HG02870 (cell line): ENCODE results near the gene ZNF784.

ENCODE experiments used
- ATAC-seq: cut with Tn5 transposase; IDR thresholded peaks from one replicate; pipeline ENCODE4 v1.9.1; 2021; ENCODE audit warnings: mild to moderate bottlenecking, moderate library complexity; ENCODE audit not compliant: unreplicated experiment

Gene ZNF784

DNA sequence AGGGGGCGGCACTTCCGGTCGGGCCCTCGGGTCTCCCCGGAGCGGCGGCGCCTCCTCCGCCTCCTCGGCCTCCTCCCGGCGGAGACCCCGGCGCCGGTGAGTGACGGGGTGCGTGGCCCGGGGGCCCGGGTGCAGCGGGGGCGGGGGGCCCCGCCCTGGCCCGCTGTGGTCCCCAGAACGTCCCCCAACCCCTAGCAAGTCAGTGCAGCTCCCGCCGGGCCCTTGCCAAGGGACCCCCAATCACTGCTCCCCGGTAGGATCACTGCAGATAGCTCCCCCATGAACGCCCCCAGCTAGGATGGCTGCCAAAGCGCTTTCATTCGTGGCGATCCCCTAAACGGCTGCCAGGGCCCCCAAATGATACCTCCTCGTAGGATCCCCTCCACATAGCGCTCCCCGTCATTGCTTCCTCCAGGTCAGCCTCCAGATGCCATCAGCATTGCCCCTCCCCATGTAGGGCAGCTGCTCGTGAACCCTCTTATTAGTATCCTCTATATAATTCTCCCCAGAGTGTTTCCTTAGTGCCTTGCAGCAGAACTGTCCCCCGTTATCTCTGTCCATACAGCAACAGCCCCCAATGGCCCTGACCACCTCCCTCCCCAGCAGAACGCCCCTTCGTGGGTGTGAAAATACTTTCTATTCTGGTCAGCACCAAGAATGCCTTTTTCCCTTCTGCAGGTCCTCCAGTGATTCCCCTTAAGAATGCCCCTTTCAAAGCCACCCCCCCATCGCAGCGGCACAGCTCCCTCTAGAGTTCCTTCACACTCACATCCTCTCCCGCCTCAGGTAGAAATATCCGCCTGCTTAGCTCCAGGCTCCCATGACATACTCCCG, 18.5 kb downstream of the ZNF784 start, which contains the start of gene ZNF865:
TSS of gene ZNF865 (plus strand) at position 11 of the 834 bp plus-strand sequence. CDS start 7,972 bp downstream, outside the sequence.
- no peak for ATAC-seq

GRCh38 chr19:55605207-55605636, 19.1 kb downstream of the ZNF784 start:
- peak; percentile 75 for ATAC-seq

GRCh38 chr19:55603581-55604292, 20.6 kb downstream of the ZNF784 start:
- ATAC-seq, result no peak

DNA sequence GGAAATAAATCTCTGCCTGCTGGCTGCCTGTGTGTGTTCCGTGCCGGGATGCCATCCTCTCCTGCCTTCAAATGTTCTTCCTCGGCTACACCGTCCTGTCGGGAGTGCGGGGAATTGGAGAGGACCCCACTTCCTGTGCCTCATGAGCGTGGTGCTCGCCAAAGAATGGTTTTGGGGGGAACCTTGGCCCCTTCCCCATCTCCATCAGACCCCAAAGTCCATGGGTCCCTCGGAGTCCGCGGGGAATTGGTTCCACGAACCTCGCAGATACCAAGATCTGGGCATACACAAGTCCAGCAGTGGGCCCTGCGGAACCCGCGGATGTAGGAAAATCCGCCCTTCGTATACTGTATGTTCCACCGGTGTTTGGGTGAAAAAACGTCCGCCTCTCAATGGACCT, 21.3 kb downstream of the ZNF784 start:
- ATAC-seq, result no peak

DNA sequence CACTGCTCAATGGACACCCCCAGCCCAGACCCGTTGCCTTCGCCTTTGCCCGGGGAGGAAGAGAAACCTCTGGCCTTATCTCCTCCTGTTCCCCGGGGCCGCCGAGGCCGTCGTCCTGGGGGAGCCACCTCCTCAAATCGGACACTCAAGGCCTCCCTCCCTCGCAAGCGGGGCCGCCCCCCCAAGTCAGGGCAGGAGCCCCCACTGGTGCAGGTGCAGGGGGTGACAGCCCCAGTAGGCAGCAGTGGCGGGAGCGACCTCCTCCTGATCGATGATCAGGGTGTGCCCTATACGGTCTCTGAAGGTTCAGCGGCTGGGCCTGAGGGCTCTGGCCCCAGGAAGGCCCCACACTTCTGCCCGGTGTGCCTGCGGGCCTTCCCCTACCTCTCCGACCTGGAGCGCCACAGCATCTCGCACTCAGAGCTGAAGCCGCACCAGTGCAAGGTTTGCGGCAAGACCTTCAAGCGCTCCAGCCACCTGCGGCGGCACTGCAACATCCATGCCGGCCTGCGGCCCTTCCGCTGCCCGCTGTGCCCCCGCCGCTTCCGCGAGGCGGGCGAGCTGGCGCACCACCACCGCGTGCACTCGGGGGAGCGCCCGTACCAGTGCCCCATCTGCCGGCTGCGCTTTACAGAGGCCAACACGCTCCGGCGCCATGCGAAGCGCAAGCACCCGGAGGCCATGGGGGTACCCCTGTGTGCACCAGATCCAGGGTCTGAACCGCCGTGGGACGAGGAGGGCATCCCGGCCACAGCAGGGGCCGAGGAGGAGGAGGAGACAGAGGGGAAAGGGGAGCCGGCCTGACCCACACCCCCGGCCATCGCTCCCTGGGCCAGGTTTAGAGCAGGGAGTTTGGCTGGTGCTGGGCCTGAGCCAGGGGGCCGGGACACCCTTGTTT, 22.0 kb downstream of the ZNF784 start:
- no peak for ATAC-seq

GRCh38 chr19:55601084-55601483, 23.3 kb downstream of the ZNF784 start:
- no peak for ATAC-seq

GRCh38 chr19:55600662-55601028, 23.7 kb downstream of the ZNF784 start:
- ATAC-seq, result no peak

DNA sequence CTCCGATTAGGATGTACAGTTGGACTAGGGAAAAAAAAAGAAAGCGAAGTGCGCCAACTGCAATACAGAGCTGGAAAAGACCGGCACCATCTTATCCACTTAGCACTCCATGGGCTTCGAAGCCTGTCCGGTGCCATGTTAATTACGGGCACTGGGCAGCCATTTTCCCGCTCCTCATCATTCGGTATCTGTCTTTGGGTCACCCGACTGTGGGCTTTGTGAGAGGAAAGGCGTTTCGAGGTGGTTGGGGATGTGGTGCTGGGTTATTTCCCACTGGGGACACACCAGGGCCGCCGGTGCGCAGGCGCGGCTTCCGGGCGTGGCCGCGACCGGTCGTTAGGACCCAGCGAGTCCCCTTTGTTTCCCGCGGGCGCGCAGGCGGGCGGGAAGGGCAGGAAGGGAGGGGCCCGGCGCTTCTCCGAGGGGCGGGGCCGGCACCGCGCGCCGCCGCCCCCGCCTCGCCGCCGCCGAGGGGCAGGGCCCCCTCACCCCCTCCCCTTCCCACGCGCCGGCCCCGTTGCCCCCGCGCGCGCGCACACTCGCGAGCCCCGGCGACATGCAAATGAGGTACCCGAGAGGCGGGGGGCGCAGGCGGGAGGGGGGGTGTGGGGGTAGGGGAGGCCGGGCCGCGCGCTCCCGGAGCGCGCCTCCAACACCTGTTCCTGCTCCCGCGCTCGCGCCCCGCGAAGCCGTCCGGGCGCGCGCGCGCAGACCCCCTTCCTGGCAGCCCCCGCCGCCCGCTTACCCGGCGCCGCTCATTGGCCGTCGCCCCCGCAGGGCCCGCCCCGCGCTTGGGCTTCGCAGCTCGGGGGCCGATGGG, 24.3 kb downstream of the ZNF784 start, which contains the start of gene ZNF524:
TSS of gene ZNF524 (plus strand) at position 447 of the 820 bp plus-strand sequence. CDS start 1,825 bp downstream, outside the sequence.
- peak; percentile 32 for ATAC-seq

GRCh38 chr19:55599468-55599841, 24.9 kb downstream of the ZNF784 start, which contains the start of gene FIZ1:
TSS of gene FIZ1 (minus strand) at chr19:55599517. CDS start at chr19:55597865, 1,652 bp downstream.
- peak; percentile 52 for ATAC-seq

DNA sequence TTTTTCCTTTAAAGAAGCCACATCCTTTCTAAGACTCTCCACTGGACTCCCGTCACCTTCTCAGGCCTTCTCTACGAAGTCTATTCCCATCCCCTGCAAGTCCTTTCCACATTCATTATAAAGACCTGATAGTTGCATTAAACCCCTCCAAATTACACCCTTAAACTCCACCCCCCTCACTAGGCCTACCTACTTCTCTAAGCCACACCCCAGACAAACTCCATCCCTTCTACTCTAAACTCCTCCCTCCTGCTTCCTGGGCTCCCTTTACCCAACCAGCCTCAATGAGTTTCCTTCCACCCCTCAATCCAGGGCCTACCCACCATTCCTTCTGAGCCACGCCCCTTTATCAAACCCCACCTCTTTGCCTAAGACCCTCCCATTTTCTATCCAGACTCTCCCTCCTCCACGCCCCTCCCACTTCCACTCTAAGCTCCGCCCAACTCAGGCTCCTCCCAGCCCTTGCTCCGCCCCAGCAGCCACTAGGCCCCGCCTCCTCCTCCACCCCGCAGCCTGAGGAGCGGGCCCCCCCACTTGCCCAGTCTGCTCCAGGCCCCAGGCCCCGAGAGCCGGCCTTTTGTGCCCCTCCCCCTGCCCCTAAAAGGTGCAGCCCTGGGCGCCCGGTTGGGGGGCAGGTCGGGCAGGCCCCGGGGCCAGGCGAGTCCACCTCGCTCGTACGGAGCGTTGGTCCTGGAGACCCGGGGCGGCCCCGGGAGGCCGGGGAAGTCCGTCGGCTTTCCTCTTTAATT, 25.5 kb downstream of the ZNF784 start:
- peak; percentile 49 for ATAC-seq

DNA sequence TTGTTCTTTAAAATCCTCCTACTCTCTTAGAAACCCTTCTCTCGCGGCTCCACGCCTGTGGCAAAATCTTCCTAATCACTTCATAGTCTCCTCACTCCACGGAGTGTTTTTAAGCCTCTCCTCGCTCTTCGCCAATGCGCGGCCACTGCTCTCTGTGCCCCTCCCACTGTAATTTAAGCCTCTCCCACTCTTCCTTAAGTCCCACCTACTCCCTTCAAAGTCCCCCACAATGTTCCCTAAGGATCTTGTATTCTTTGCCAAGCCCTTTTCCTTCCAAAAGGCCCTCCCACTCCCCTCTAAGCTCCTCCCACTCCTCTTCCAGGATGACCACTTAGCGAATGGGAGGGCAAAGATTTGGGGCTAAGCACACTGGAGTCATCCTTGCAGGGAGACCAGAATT, 26.3 kb downstream of the ZNF784 start:
- ATAC-seq, result no peak

DNA sequence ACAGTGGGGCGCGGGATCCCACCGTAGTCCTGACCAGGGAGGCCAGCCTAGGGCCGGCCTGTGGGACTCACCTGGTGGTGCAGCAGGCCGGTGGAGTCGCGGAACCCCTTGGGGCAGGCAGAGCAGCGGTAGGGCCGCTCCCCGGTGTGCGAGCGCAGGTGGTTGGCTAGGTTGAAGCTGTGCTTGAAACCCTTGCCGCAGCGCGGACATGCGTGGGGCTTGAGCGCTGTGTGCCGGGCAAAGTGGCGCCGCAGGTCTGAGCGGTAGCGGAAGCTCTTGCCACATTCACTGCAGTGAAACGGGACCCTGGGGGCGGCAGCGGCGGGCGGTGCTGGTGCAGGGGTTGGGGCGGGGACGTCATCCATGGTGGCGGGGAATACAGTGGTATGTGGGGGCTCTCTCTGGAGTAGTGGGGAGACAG, 26.9 kb downstream of the ZNF784 start:
- no peak for ATAC-seq

DNA sequence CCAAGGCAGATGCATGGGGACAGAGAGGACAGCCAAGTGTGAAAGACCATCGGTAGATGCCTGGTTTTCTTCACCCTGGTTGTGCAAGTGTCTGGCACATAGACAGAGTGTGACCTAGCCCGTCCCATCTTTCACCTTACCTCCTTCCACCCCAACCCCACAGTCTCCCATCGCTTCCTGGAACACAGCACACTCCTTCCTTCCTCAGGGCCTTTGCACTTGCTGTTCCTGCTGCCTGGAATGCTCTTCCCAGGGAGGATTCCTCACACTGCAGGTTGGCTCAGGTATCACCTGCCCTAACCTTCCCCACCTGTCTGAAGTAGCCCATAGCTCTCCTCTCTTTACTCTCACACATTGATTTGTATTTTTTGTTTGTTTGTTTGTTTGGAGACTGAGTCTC, 28.1 kb downstream of the ZNF784 start:
- ATAC-seq, result no peak

DNA sequence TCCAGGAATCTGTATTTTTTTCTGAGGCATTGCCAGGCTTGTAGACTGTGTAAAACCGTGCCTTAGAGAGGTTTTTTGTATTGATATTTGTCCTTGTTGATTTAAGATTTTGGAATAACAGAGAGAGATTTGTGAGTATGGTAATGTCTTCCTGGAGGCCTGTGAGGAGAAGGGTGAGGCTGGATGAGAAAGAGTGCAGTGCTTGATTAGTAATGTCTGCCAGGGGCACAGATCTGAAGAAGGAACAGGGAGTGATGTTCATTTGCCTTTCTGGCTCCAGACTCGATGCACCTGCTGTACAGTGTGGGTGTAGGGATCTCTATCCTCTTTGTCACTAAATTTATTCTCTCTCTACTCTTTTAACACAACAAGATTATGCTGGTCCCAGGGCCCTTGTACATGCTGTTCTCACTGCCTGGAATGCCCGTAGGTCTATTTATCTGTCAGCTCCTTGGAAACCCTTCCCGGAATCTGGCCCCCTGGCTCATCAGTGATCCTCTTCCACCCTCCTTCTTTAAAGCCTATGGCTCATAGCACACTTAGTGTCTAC, 29.3 kb downstream of the ZNF784 start:
- no peak for ATAC-seq

DNA sequence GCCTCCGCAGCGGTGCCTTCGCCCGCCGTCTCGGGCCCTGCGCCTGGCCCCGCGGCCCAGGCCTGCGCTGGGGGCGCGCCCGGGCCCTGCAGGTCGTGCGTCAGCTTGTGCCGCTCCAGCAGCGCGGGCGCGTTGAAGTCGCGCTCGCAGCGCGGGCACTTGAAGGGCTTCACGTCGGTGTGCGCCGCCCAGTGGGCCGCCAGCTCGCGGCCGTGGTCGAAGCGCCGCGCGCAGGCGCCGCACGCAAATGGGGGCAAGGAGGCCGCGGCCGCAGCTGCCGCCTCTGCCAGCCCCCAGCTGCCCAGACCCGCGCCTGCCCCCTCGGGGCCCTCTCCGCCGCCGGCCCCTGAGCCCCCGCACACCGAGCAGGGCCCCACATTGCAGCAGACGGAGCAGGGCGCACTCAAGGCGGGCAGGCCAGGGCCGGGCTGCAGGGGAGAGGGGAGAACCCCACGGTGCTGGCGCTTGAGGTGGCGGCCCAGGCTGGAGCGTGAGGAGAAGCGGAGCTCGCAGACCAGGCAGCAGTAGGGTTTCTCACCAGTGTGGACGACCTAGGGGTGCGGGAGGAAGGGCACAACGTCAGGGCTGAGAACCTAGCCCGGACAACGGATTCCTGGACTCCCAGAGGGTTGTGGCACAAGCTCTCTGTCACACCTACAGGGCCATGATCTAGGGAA, 31.1 kb downstream of the ZNF784 start:
- ATAC-seq, result no peak

- ATAC-seq, result no peak
These were observed 31.8 kb downstream of the ZNF784 start for GRCh38 chr19:55592391-55593090.

DNA sequence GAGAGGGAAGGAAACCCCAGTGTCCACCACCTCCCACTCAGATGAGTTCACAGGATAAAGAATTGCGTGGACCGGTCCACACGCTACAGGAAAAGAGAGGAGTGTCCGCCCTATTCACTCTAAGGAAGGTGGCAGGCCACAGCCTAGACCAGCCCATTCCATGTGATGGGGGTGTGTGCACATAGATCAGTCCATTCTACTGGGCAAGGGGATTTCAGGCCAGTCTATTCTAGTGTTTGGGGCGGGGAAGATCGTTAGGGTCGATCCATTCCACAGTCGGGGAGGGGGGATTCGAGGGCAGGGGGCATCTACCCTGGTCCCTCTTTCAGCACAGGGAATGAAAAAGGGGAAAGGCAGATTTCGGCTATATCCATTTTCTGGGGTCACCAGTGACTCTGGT, 32.8 kb downstream of the ZNF784 start:
- ATAC-seq, result no peak

DNA sequence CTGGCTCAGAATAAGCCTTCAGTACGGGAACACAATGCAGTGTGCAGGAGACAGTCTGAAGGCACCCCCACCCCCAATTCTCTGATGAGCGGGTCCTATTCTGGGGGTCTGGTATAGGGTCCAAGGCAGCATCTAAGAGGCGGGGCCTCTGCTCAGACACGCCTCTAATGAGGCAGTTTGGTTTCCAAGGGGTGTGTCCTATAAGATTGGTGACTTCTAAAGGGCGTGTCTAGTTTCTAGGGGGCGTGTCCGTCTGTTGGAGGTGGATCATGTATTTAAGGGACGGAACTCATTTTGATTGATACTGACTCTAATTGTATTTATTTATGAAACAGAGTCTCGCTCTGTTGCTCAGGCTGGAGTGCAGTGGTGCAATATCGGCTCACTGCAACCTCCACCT, 33.7 kb downstream of the ZNF784 start:
- no peak for ATAC-seq
